ENCODE results near the gene JAK1.

- TF ChIP-seq GATA2 (IDR thresholded peaks at IDR 0.05; ENCODE audit: low read depth, low read length) (no peak), GATA3 (IDR thresholded peaks at IDR 0.05; ENCODE audit: low read depth, low read length) (no peak)
These were observed 131.6 kb downstream of the JAK1 start for GRCh38 chr1:64834734-64835133.

Data from SH-SY5Y (cell line).